Measurements from ENCODE around the gene DRC3.
A peak's percentile ranks its signal among the peaks of the same experiment; 100 is the strongest.
"Not testable (repeated sequence)": the region's sequence is repeated elsewhere in the genome, so short reads cannot be mapped to it uniquely, and the experiment has no call there.

Gene DRC3

DNA sequence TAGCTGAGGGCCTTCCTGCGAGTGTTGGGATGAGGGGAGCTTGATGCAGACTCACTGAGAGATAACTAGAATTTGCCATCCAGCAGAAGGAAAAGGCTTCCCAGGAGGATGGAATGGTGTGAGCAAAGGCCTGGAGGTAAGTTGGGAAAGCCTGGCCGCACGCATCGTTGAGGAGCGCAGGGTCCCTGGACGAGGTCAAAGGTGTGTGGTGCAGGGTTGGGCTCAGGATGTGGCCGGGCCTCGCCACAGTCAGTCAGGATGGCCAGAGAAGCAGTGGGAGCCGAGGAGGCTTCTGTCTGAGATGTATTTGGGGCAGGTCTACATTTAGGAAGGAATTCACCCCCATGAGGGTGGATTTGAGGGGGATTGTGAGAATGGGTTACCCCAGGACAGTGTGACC lies 16.4 kb downstream of the DRC3 start:
- TF ChIP-seq, protein P1, sequence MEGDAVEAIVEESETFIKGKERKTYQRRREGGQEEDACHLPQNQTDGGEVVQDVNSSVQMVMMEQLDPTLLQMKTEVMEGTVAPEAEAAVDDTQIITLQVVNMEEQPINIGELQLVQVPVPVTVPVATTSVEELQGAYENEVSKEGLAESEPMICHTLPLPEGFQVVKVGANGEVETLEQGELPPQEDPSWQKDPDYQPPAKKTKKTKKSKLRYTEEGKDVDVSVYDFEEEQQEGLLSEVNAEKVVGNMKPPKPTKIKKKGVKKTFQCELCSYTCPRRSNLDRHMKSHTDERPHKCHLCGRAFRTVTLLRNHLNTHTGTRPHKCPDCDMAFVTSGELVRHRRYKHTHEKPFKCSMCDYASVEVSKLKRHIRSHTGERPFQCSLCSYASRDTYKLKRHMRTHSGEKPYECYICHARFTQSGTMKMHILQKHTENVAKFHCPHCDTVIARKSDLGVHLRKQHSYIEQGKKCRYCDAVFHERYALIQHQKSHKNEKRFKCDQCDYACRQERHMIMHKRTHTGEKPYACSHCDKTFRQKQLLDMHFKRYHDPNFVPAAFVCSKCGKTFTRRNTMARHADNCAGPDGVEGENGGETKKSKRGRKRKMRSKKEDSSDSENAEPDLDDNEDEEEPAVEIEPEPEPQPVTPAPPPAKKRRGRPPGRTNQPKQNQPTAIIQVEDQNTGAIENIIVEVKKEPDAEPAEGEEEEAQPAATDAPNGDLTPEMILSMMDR (IDR thresholded peaks at IDR 0.05; ENCODE audit: low read length, missing control alignments), result no peak
- H3K4me3 ChIP-seq (replicated peaks; ENCODE audit: low read depth, low read length), result no peak overlapping the region
- no peak for DNase-seq (ENCODE audit: low read depth)

DNA sequence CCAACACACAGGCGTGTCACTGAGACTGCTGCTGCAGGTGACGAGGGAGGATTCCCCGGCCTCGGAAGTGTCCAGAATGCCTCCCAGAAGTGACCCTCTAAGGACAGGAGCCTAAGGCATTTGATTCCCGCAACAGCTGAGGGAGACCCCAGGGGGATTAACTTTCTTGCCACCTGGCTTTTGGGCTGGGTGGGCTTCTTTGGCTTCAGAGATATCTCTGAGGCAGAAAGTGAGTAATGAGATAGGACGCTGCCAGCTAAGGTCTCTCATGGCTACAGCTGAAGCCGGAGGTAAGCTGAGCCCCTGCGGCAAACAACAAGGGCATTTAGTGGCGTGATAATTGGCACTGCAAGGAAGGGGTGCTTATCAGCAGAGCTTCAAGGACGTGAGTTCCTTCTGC lies 17.0 kb downstream of the DRC3 start:
- no peak overlapping the region for H3K4me3 ChIP-seq (replicated peaks; ENCODE audit: low read depth, low read length)
- no peak for DNase-seq (ENCODE audit: low read depth)
- TF ChIP-seq, protein P1 (IDR thresholded peaks at IDR 0.05; ENCODE audit: low read length, missing control alignments), result no peak

DNA sequence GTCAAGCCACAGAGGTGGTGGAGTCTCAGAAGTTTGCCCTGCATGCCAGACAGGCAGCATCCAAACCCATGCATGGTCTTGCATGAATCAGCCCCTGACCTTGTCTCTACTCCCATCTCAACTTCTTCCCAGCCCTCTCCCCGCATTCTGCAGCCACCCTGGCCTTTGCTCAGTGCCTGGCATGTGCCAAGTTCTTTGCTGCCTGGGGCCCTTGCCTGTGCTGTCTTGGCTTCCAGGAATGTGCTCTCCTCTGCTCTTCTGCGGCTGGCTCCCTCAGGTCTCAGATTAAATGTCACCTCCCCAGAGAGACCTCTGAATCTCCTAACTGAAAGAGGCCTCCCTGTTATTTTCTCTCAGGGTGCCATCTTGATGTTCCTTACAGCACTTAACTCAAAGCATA lies 17.6 kb downstream of the DRC3 start:
- DNase-seq (ENCODE audit: low read depth), result no peak
- TF ChIP-seq, protein P1 (IDR thresholded peaks at IDR 0.05; ENCODE audit: low read length, missing control alignments), result no peak
- no peak overlapping the region for H3K4me3 ChIP-seq (replicated peaks; ENCODE audit: low read depth, low read length)

DNA sequence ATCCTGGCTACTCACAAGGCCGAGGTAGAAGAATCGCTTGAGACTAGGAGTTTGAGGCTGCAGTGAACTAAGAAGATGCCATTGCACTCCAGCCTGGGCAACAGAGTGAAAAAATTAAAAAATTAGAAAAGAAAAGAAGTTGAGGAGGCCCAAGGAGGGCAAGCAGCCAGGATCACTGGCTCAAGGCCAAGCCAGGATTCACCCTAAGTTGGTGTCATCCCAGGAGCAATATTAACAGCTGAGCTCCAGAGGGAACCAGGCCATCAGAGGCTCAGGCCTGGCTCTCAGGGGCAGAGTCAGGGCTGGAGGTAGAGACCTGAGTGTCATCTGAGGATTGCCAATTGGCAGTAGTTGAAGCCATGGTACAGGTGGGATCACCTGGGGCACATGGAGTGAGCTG lies 20.7 kb downstream of the DRC3 start:
- no peak for DNase-seq (ENCODE audit: low read depth)
- no peak overlapping the region for H3K4me3 ChIP-seq (replicated peaks; ENCODE audit: low read depth, low read length)
- TF ChIP-seq, protein P1 (IDR thresholded peaks at IDR 0.05; ENCODE audit: low read length, missing control alignments), result no peak

DNA sequence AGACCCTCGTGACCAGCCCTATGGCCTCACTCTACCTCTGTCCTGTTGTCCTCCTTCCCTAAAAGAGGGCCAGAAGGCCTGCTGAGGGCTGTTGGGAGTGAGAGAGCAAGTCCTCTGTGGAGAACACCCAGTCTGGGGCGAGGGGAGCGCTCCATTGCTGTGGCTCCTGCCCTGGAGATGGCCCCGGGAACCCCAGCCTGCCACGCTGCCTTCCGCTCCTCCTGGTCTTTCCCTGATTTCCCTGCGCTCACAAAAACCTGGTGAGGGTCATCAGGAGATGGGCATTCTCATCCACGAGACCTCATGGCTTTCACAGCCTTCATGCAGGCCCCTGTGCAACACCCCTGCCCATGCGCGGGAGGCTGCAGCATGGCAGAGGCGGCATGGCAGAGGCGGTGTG lies 21.2 kb downstream of the DRC3 start:
- DNase-seq (ENCODE audit: low read depth), result no peak
- TF ChIP-seq, protein P1 (IDR thresholded peaks at IDR 0.05; ENCODE audit: low read length, missing control alignments), result no peak
- no peak overlapping the region for H3K4me3 ChIP-seq (replicated peaks; ENCODE audit: low read depth, low read length)

DNA sequence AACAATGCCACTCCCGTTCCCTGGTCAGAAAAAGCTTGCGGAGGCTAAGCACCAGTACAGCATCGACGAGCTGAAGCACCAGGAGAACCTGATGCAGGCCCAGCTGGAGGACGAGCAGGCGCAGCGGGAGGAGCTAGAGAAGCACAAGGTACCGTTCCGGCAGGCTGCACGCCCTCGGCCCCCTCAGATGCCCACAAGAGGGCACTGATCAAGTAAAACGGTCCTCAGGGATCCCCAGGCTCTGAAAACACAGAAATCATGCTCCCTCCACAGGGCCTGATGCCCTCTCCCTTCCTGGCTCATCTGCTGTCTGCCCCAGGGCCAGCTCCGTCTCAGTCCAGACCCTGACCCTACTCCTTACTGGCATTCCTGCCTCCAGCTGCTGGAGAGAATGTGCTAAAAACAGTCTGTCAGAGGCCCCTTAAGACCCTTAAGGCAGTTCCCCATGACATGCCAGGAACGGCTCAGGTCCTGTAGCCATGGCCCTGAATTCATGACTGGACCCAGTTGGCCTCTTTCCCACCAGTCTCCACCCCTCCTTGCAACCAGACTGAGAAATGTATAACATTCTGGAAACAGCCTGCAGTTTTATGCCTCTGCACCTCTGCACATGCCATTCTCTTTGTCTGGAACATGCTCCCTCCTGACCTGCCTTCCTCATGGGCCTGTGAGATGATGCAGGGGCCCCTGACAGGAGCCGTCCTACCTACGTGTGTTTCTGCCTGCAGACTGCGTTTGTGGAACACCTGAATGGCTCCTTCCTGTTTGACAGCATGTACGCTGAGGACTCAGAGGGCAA lies 21.8 kb downstream of the DRC3 start:
- DNase-seq (ENCODE audit: low read depth), result peak; percentile 33
- no peak overlapping the region for H3K4me3 ChIP-seq (replicated peaks; ENCODE audit: low read depth, low read length)
- TF ChIP-seq, protein P1 (IDR thresholded peaks at IDR 0.05; ENCODE audit: low read length, missing control alignments), result peak; percentile 39

DNA sequence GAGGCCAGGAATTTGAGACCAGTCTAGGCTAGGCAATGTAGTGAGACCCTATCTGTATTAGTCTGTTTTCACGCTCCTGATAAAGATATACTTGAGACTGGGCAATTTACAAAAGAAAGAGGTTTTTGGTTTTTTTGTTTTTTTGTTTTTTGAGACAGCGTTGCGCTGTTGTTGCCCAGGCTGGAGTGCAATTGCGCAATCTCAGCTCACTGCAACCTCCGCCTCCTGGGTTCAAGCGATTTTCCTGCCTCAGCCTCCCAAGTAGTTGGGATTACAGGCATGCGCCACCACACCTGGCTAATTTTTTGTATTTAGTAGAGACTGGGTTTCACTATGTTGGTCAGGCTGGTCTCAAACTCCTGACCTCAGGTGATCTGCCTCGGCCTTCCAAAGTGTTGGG lies 23.2 kb downstream of the DRC3 start:
- DNase-seq (ENCODE audit: low read depth); H3K4me3 ChIP-seq (replicated peaks; ENCODE audit: low read depth, low read length): not testable (repeated sequence)
